Gastroesophageal sphincter (tissue), 3 donors: ENCODE data around the gene TCN1.

ENCODE experiments used
- CTCF ChIP-seq, 4 experiments: fragments of 200-600 bp in 2 of 4; fragments of 450-650 bp in 2 of 4; sonication (generic) in 1 of 4; IDR thresholded peaks; one replicate each; pipeline ENCODE4 v1.5.1; 2017 to 2019; ENCODE audit warnings: antibody characterized with exemption in 4 of 4, mild to moderate bottlenecking in 2 of 4, moderate library complexity in 2 of 4
- POLR2A ChIP-seq, 2 donors: fragments of 450-650 bp; IDR thresholded peaks; one replicate each; pipeline ENCODE4 v1.6.1; 2017; ENCODE audit warnings: antibody characterized with exemption in 2 of 2, mild to moderate bottlenecking in 2 of 2, moderate library complexity in 1 of 2
- POLR2AphosphoS5 ChIP-seq: sonication (generic); formaldehyde crosslinking; IDR thresholded peaks from one replicate; pipeline ENCODE4 v1.6.1; 2017; ENCODE audit warnings: antibody characterized with exemption

- TF ChIP-seq POLR2AphosphoS5 = no peak
- no peak for TF ChIP-seq CTCF (IDR thresholded peaks at IDR 0.05)
- TF ChIP-seq POLR2A (IDR thresholded peaks at IDR 0.05) = no peak
Observed at GRCh38 chr11:59859673-59860072, 6.6 kb downstream of the TCN1 start.
